Endodermal cell (in vitro differentiated cells): ENCODE results near the gene CDC42BPB. TPM values are rescaled to one million over a fixed set of nuclear protein-coding genes. Genes with fewer than 3 reads are reported as not detected.

Experiments
- DNase-seq: peaks from one replicate; pipeline ENCODE4 v3.0.0-alpha.2; 2017
- H3K27ac ChIP-seq: 2 replicates; pipeline ENCODE4 v1.5.1; 2013; ENCODE audit warnings: mild to moderate bottlenecking, low read depth, low read length, moderate library complexity
- H3K27me3 ChIP-seq: 2 replicates; pipeline ENCODE4 v1.6.1; 2013; ENCODE audit warnings: mild to moderate bottlenecking, low read length, moderate library complexity; ENCODE audit not compliant: insufficient read depth, control insufficient read depth, poor library complexity, severe bottlenecking
- H3K36me3 ChIP-seq: 2 replicates; pipeline ENCODE4 v1.7.0; 2013; ENCODE audit warnings: mild to moderate bottlenecking, low read length, moderate library complexity; ENCODE audit not compliant: control insufficient read depth, insufficient read depth
- H3K4me1 ChIP-seq: one replicate; pipeline ENCODE4 v1.7.0; 2013; ENCODE audit warnings: low read length; ENCODE audit not compliant: control insufficient read depth, insufficient read depth
- H3K4me3 ChIP-seq: 2 replicates; pipeline ENCODE4 v1.5.1; 2013; ENCODE audit warnings: mild to moderate bottlenecking, low read length, moderate library complexity
- H3K9ac ChIP-seq: 2 replicates; pipeline ENCODE4 v1.6.1; 2013; ENCODE audit warnings: mild to moderate bottlenecking, low read length, moderate library complexity; ENCODE audit not compliant: poor library complexity, severe bottlenecking; ENCODE audit errors: extremely low read depth
- H3K9me3 ChIP-seq: 2 replicates; pipeline ENCODE4 v1.6.1; 2013; ENCODE audit warnings: mild to moderate bottlenecking, low read length, moderate library complexity; ENCODE audit not compliant: control insufficient read depth
- H3K27ac Mint-ChIP-seq: 2 replicates; pipeline ENCODE4 v1.8.0; 2020; ENCODE audit warnings: mixed read lengths
- H3K27me3 Mint-ChIP-seq: 2 replicates; pipeline ENCODE4 v1.8.0; 2021; ENCODE audit warnings: mild to moderate bottlenecking, mixed read lengths; ENCODE audit not compliant: insufficient read depth
- H3K36me3 Mint-ChIP-seq: 2 replicates; pipeline ENCODE4 v1.8.0; 2020; ENCODE audit warnings: low read depth, mixed read lengths
- H3K4me1 Mint-ChIP-seq: 2 replicates; pipeline ENCODE4 v1.8.0; 2020; ENCODE audit warnings: mixed read lengths
- H3K4me3 Mint-ChIP-seq: 2 replicates; pipeline ENCODE4 v1.8.0; 2020; ENCODE audit warnings: mild to moderate bottlenecking, moderate library complexity, mixed read lengths
- H3K9me3 Mint-ChIP-seq: 2 replicates; pipeline ENCODE4 v1.8.0; 2020; ENCODE audit warnings: mild to moderate bottlenecking, mixed read lengths
- CTCF ChIP-seq: fragments of 200-600 bp; sonication (generic); conservative IDR thresholded peaks from 2 replicates; pipeline ENCODE4 v1.5.0; 2021; ENCODE audit warnings: antibody characterized with exemption, mild to moderate bottlenecking
- WGBS, 2 experiments: methylation state at CpG; one replicate each; pipeline versions ENCODE4 v1.1.5 to v1.1.7; 2013; ENCODE audit warnings: missing lambda C conversion rate in 2 of 2, mixed read lengths in 1 of 2; ENCODE audit not compliant: insufficient coverage in 1 of 2, insufficient read length in 1 of 2; 5-methylcytosine and 5-hydroxymethylcytosine counted together
- total RNA-seq, 2 donors: library from RNA; stranded (reverse); fragmentation: NEBNext Ultra II Directional in 1 of 2; extraction: Animal tissue kit (Norgen Biotek cat#: 25700) in 1 of 2; gene quantifications; 2 replicates in 1 of 2; 3 replicates in 1 of 2; pipeline ENCODE4 v1.2.1, GENCODE V29; 2021

CDC42BPB gene
- total RNA-seq, 2 donors from 2014 or later, result 120 to 123 TPM

DNA sequence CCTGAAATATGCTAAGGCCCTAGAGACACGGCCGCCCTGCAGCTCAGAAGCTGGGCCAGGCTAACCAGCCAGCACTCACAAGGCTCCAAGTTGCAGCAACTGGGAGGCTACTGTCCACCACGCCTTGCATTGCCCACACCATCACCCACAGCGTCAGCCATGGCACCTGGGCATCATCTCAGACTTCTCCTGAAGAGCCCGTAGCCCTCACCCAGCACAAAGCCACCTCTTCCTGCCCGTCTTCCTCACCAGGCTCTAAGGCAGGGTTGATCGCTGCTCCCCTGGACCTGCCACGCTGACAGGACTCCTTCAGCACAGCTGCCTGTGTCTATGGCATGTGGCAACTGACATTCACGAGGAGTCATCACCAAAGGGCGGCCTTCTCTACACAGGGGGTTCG is 38.1 kb downstream of the CDC42BPB start:
- H3K9ac ChIP-seq, result no peak overlapping the region
- Mint-ChIP-seq H3K27ac (no peak overlapping the region), H3K9me3 (peaks cover 7% of the 10 kb centered on the region), H3K27me3 (no peaks in the 10 kb centered on the region), H3K4me1 (peaks cover 34% of the 10 kb centered on the region), H3K4me3 (no peak overlapping the region), H3K36me3 (peaks cover 26% of the 10 kb centered on the region)
- H3K36me3 ChIP-seq, result peaks cover 21% of the 10 kb centered on the region
- no peak for TF ChIP-seq CTCF
- 92 to 95% methylated on average over 9 to 11 of the region's 11 CpGs for WGBS, 2 experiments
- no peak overlapping the region for H3K4me3 ChIP-seq
- no peak overlapping the region for H3K27ac ChIP-seq
- H3K9me3 ChIP-seq, result no peaks in the 10 kb centered on the region
- no peaks in the 10 kb centered on the region for H3K27me3 ChIP-seq
- peaks cover 3% of the 10 kb centered on the region for H3K4me1 ChIP-seq
- DNase-seq, result no peak

DNA sequence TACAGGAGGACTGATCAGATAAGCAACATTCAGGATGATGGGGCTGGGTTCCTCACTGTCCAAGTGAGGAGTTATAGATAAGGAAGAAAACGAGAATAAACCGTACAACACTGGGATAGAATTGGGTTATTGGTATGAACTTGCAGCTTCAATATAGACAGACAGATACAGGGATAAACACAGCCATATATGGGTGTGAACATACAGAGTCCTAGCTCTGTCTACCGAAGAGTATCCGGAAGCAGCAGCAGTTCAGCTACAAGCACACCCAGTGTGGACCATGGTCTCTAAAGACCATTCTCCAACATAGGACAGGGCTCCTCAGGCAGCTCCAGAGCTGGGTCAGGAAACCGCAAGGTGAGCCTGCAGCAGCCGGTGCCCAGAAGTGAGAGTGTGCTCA is 40.8 kb downstream of the CDC42BPB start:
- Mint-ChIP-seq H3K4me3 (no peak overlapping the region), H3K4me1 (peaks cover 16% of the 10 kb centered on the region), H3K9me3 (peaks cover 5% of the 10 kb centered on the region), H3K27me3 (no peaks in the 10 kb centered on the region), H3K36me3 (peaks cover 24% of the 10 kb centered on the region), H3K27ac (no peak overlapping the region)
- H3K36me3 ChIP-seq, result peaks cover 24% of the 10 kb centered on the region
- no peaks in the 10 kb centered on the region for H3K9me3 ChIP-seq
- 96 to 98% methylated on average over 5 to 6 of the region's 6 CpGs for WGBS, 2 experiments
- H3K4me1 ChIP-seq, result peaks cover 3% of the 10 kb centered on the region
- H3K4me3 ChIP-seq, result no peak overlapping the region
- no peak for DNase-seq
- TF ChIP-seq CTCF, result no peak
- no peak overlapping the region for H3K27ac ChIP-seq
- no peaks in the 10 kb centered on the region for H3K27me3 ChIP-seq
- no peak overlapping the region for H3K9ac ChIP-seq

DNA sequence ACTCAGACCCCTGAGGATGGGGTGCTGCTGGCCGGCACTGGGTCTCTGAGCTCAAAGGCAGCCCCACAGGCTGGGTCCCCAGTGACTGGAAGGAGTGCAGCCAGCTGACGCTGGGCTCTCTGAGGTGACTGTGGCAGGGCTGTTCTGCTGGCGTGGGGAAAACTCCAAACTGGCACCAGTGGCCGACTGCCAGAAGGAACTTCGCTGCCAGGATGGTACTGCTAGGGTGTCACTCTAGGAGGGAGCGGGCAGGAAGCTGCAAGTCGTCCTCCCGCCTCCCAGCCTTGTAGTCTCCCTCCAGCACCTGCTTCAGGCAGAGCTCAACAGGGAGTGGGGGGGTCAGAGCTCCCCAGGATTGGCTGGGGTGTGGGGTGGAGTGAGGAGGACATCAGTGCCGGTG is 41.3 kb downstream of the CDC42BPB start:
- H3K27me3 Mint-ChIP-seq, result no peaks in the 10 kb centered on the region
- H3K36me3 ChIP-seq, result peaks cover 23% of the 10 kb centered on the region
- peaks cover 5% of the 10 kb centered on the region for H3K9me3 Mint-ChIP-seq
- no peaks in the 10 kb centered on the region for H3K27me3 ChIP-seq
- no peak overlapping the region for H3K4me3 ChIP-seq
- 80 to 87% methylated on average over 5 to 9 of the region's 9 CpGs for WGBS, 2 experiments
- peaks cover 3% of the 10 kb centered on the region for H3K4me1 ChIP-seq
- H3K9me3 ChIP-seq, result no peaks in the 10 kb centered on the region
- DNase-seq, result no peak
- H3K27ac ChIP-seq, result peak overlapping the region; percentile 49
- H3K4me1 Mint-ChIP-seq, result peaks cover 16% of the 10 kb centered on the region
- no peak overlapping the region for H3K9ac ChIP-seq
- H3K4me3 Mint-ChIP-seq, result no peak overlapping the region
- no peak for TF ChIP-seq CTCF
- H3K36me3 Mint-ChIP-seq, result peaks cover 26% of the 10 kb centered on the region
- H3K27ac Mint-ChIP-seq, result no peak overlapping the region
